ENCODE measurements around the gene HLA-C. TPM values are rescaled to one million over a fixed set of nuclear protein-coding genes. Genes with fewer than 3 reads are reported as not detected.

HLA-C gene
- total RNA-seq, 1 experiment from 2014 or later, result 170 TPM

- POLR2A ChIA-PET, result no interaction called here
Measured at GRCh38 chr6:31299947-31300346, 28.1 kb upstream of the HLA-C start.

GRCh38 chr6:31299511-31299910 lies 27.6 kb upstream of the HLA-C start:
- POLR2A ChIA-PET, result no interaction called here
- Histone ChIP-seq H3K4me3 (ENCODE audit: low read depth in 2 of 2, low read length in 2 of 2) (no peak overlapping the region), H3K27me3 (ENCODE audit: control insufficient read depth, insufficient read depth, low read length) (no peaks in the 10 kb centered on the region; the same call in 1 of the 2 replicates), H3K36me3 (ENCODE audit: control insufficient read depth, insufficient read depth, low read length) (no peaks in the 10 kb centered on the region), H3K9me3 (ENCODE audit: control insufficient read depth, insufficient read depth, low read depth, low read length) (no peaks in the 10 kb centered on the region), H3K4me1 (ENCODE audit: control insufficient read depth, insufficient read depth, low read length) (no peaks in the 10 kb centered on the region), H3K27ac (ENCODE audit: low read length) (no peak overlapping the region)
- ATAC-seq (no peak), DNase-seq (ENCODE audit: low read depth, low spot score) (no peak)
- no TSS peak for BruUV-seq (replicated peaks)
- TF ChIP-seq CTCF (IDR thresholded peaks at IDR 0.05) (no peak), SIN3A (IDR thresholded peaks at IDR 0.05; ENCODE audit: borderline replicate concordance, insufficient read depth, low read depth, low read length) (no peak), TCF7L2 (IDR thresholded peaks at IDR 0.05; ENCODE audit: low read depth, low read length) (no peak), POLR2AphosphoS5 (IDR thresholded peaks at IDR 0.05; ENCODE audit: low read depth, low read length) (no peak)
- in situ Hi-C loops (cut with HindIII; ENCODE audit: low pct_unique_long_range_greater_than_20kb, low sequenced_read_pairs) (no loop called here), intact Hi-C loops (cut with micrococcal nuclease; ENCODE audit: unreplicated experiment) (no loop called here)
- CTCF ChIA-PET, result no interaction called here

More at GRCh38 chr6:31299947-31300346, 28.1 kb upstream of the HLA-C start:
- H3K36me3 ChIP-seq (ENCODE audit: control insufficient read depth, insufficient read depth, low read length), result no peaks in the 10 kb centered on the region
- in situ Hi-C loops (cut with HindIII; ENCODE audit: low pct_unique_long_range_greater_than_20kb, low sequenced_read_pairs) (no loop called here), intact Hi-C loops (cut with micrococcal nuclease; ENCODE audit: unreplicated experiment) (no loop called here)
- DNase-seq (ENCODE audit: low read depth, low spot score) (no peak), ATAC-seq (no peak)
- TF ChIP-seq CTCF (IDR thresholded peaks at IDR 0.05) (no peak), SIN3A (IDR thresholded peaks at IDR 0.05; ENCODE audit: borderline replicate concordance, insufficient read depth, low read depth, low read length) (no peak), TCF7L2 (IDR thresholded peaks at IDR 0.05; ENCODE audit: low read depth, low read length) (no peak), REST (IDR thresholded peaks at IDR 0.05; ENCODE audit: insufficient read depth in 1 of 2, low read depth in 2 of 2, low read length in 1 of 2) (no peak), POLR2AphosphoS5 (IDR thresholded peaks at IDR 0.05; ENCODE audit: low read depth, low read length) (no peak)
- H3K27me3 ChIP-seq (ENCODE audit: control insufficient read depth, insufficient read depth, low read length), result no peaks in the 10 kb centered on the region; the same call in 1 of the 2 replicates
- H3K27ac ChIP-seq (ENCODE audit: low read length), result no peak overlapping the region
- no peak overlapping the region for H3K4me3 ChIP-seq (ENCODE audit: low read depth in 2 of 2, low read length in 2 of 2)
- CTCF ChIA-PET, result no interaction called here
- no TSS peak for BruUV-seq (replicated peaks)
- H3K9me3 ChIP-seq (ENCODE audit: control insufficient read depth, insufficient read depth, low read depth, low read length), result no peaks in the 10 kb centered on the region
- no peaks in the 10 kb centered on the region for H3K4me1 ChIP-seq (ENCODE audit: control insufficient read depth, insufficient read depth, low read length)

Measured in Panc1 (cell line).